HepG2 (cell line): Measurements from ENCODE around the gene CADM4. TPM values are rescaled to one million over a fixed set of nuclear protein-coding genes. Genes with fewer than 3 reads are reported as not detected.

Experiments used
- HDAC1 ChIP-seq: sonication (generic); formaldehyde crosslinking; IDR thresholded peaks from 2 replicates; pipeline ENCODE4 v1.5.1; 2020; ENCODE audit warnings: mild to moderate bottlenecking, missing genetic modification reagents
- HNRNPUL1 ChIP-seq: fragments of 200-400 bp; formaldehyde crosslinking; IDR thresholded peaks from 2 replicates; pipeline ENCODE4 v1.6.1; 2017; ENCODE audit warnings: low read depth, mild to moderate bottlenecking, low read length, moderate library complexity
- HOXA5 ChIP-seq: sonication (generic); formaldehyde crosslinking; IDR thresholded peaks from 2 replicates; pipeline ENCODE4 v1.4.0; 2020; ENCODE audit warnings: missing genetic modification reagents
- KLF13 ChIP-seq: sonication (generic); formaldehyde crosslinking; IDR thresholded peaks from 2 replicates; pipeline ENCODE4 v1.4.0; 2020; ENCODE audit warnings: mild to moderate bottlenecking, missing genetic modification reagents
- KLF9 ChIP-seq: IDR thresholded peaks from 2 replicates; pipeline ENCODE4 v1.6.1; 2016; ENCODE audit warnings: low read depth
- NBN ChIP-seq: fragments of 450-650 bp; conservative IDR thresholded peaks from 2 replicates; pipeline ENCODE4 v1.6.1; 2017
- NR3C1 ChIP-seq: sonication (generic); formaldehyde crosslinking; IDR thresholded peaks from 2 replicates; pipeline ENCODE4 v1.4.0; 2020; ENCODE audit warnings: missing genetic modification reagents
- RARA ChIP-seq: IDR thresholded peaks from 2 replicates; pipeline ENCODE4 v1.6.1; 2016; ENCODE audit warnings: missing genetic modification reagents, missing compliant biosample characterization
- RORA ChIP-seq: sonication (generic); formaldehyde crosslinking; IDR thresholded peaks from 2 replicates; pipeline ENCODE4 v1.5.0; 2020; ENCODE audit warnings: mild to moderate bottlenecking, missing genetic modification reagents, moderate library complexity
- SKI ChIP-seq: fragments of 450-650 bp; IDR thresholded peaks from one replicate; pipeline ENCODE4 v1.6.1; 2018; ENCODE audit warnings: mild to moderate bottlenecking; ENCODE audit not compliant: partially characterized antibody
- SMAD3 ChIP-seq: sonication (generic); formaldehyde crosslinking; IDR thresholded peaks from 2 replicates; pipeline ENCODE4 v1.4.0; 2020; ENCODE audit warnings: missing genetic modification reagents
- U2AF2 ChIP-seq: fragments of 200-400 bp; formaldehyde crosslinking; IDR thresholded peaks from 2 replicates; pipeline ENCODE4 v1.6.1; 2017; ENCODE audit warnings: low read depth, mild to moderate bottlenecking, low read length
- WIZ ChIP-seq: sonication (generic); formaldehyde crosslinking; IDR thresholded peaks from 2 replicates; pipeline ENCODE4 v1.5.1; 2020; ENCODE audit warnings: mild to moderate bottlenecking, missing genetic modification reagents
- XBP1 ChIP-seq: sonication (generic); formaldehyde crosslinking; IDR thresholded peaks from 2 replicates; pipeline ENCODE4 v1.5.0; 2020; ENCODE audit warnings: missing genetic modification reagents
- ZC3H13 ChIP-seq: sonication (generic); formaldehyde crosslinking; IDR thresholded peaks from 2 replicates; pipeline ENCODE4 v1.8.1; 2023; ENCODE audit warnings: mild to moderate bottlenecking, missing genetic modification reagents, moderate library complexity
- ZKSCAN5 ChIP-seq: sonication (generic); formaldehyde crosslinking; IDR thresholded peaks from 2 replicates; pipeline ENCODE4 v1.5.1; 2020; ENCODE audit warnings: mild to moderate bottlenecking, missing genetic modification reagents
- ZNF3 ChIP-seq: IDR thresholded peaks from 2 replicates; pipeline ENCODE4 v1.7.0; 2017; ENCODE audit warnings: inconsistent platforms
- ZNF354B ChIP-seq: sonication (generic); formaldehyde crosslinking; IDR thresholded peaks from 2 replicates; pipeline ENCODE4 v1.8.0; 2022; ENCODE audit warnings: mild to moderate bottlenecking, missing genetic modification reagents
- ZNF75D ChIP-seq: sonication (generic); formaldehyde crosslinking; IDR thresholded peaks from 2 replicates; pipeline ENCODE4 v1.8.1; 2023; ENCODE audit warnings: missing genetic modification reagents, mild to moderate bottlenecking, borderline replicate concordance
- ZNF761 ChIP-seq: sonication (generic); formaldehyde crosslinking; conservative IDR thresholded peaks from 2 replicates; pipeline ENCODE4 v1.4.0; 2020; ENCODE audit warnings: mild to moderate bottlenecking, missing genetic modification reagents
- ZNF775 ChIP-seq: sonication (generic); formaldehyde crosslinking; IDR thresholded peaks from 2 replicates; pipeline ENCODE4 v1.4.0; 2020; ENCODE audit warnings: missing genetic modification reagents, mild to moderate bottlenecking, moderate library complexity, borderline replicate concordance
- polyA plus RNA-seq, 8 experiments: library from polyadenylated mRNA; depleted of rRNA in 3 of 8; stranded (reverse) in 7 of 8; unstranded in 1 of 8; fragments of >200 nt; fragmentation: Illumina TruSeq in 4 of 8; extraction: Trizol in 4 of 8; gene quantifications; 2 replicates each; pipeline versions ENCODE4 v1.2.1 to v1.2.3, GENCODE V29; 2011 to 2016; ENCODE audit warnings: low read depth in 4 of 8, missing spikeins in 1 of 8, mixed read lengths in 1 of 8; ENCODE audit not compliant: insufficient read depth in 1 of 8
- total RNA-seq, 5 experiments: library from RNA; depleted of rRNA; stranded (reverse); fragments of >200 nt; fragmentation: Illumina TruSeq; extraction: Trizol; gene quantifications; 2 replicates each; pipeline ENCODE4 v1.2.3, GENCODE V29; 2016; ENCODE audit warnings: low read depth in 1 of 5
- TF ChIP-seq, protein P1 (sequence below): sonication (generic); formaldehyde crosslinking; IDR thresholded peaks from 2 replicates; pipeline ENCODE4 v1.5.0; 2020; ENCODE audit warnings: missing genetic modification reagents
- TF ChIP-seq, protein P2 (sequence below): sonication (generic); formaldehyde crosslinking; IDR thresholded peaks from 2 replicates; pipeline ENCODE4 v1.4.0; 2020; ENCODE audit warnings: mild to moderate bottlenecking, missing genetic modification reagents
- TF ChIP-seq, protein P3 (sequence below): sonication (generic); formaldehyde crosslinking; IDR thresholded peaks from 2 replicates; pipeline ENCODE4 v1.4.0; 2020; ENCODE audit warnings: missing genetic modification reagents, mild to moderate bottlenecking, borderline replicate concordance
- TF ChIP-seq, protein P4 (sequence below): sonication (generic); formaldehyde crosslinking; IDR thresholded peaks from 2 replicates; pipeline ENCODE4 v1.5.0; 2020; ENCODE audit warnings: mild to moderate bottlenecking, low read depth, missing genetic modification reagents, borderline replicate concordance
- TF ChIP-seq, protein P5 (sequence below): sonication (generic); formaldehyde crosslinking; IDR thresholded peaks from 2 replicates; pipeline ENCODE4 v1.5.0; 2020; ENCODE audit warnings: missing genetic modification reagents, mild to moderate bottlenecking, borderline replicate concordance

The CADM4 gene
- total and polyA plus RNA-seq, 2 of the 13 experiments (the other 11 are each of a cell fraction or from before 2014, with no cell fraction given) = 8.5 to 16.0 TPM

DNA sequence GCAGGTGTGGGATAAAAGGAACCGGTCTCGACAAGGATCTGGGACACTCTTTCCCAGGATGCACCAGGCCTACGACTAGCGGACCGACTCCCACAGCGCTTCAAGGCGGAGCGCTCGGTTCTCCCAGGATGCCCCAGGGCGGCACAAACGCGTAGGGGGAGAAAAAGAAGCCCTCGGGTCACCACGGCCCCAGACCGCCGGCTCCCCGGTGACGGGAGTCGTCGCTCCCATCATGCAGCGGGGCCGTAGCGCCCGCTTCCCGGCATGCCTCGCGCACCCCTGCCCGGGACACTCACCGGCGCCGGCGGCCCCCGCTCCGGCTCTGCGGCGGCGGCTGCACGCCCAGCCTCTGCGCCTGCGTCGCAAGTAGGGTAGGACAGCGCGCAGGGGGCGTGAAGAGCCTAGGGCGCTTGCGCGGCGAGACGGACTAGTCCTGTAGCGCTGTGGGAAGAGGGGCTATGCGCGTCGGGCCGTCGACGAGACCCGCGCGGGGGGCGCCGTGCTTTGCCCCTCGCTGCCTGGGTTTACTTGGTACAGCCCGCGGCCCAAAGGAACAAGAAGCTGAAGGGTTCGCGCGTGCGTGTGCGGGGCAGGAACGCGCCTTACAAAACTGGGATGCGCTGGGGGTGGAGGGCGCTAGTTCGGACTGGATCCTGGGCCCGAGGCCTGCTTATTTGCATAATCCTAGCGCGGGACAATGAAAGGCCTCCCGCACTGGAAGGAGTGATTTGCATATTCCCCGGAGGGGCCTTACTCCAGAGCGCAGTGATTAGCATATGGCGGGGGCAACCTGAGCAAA is 20.2 kb downstream of the CADM4 start, which contains the start of gene ZNF428 (continued):
- TF ChIP-seq KLF9 (CRISPR knock-in tag) = no peak
- TF ChIP-seq ZNF775 (CRISPR knock-in tag) = no peak
- TF ChIP-seq NR3C1 (CRISPR knock-in tag) = no peak
- TF ChIP-seq, protein P1, sequence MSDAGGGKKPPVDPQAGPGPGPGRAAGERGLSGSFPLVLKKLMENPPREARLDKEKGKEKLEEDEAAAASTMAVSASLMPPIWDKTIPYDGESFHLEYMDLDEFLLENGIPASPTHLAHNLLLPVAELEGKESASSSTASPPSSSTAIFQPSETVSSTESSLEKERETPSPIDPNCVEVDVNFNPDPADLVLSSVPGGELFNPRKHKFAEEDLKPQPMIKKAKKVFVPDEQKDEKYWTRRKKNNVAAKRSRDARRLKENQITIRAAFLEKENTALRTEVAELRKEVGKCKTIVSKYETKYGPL (CRISPR knock-in tag) = peak; percentile 84
- TF ChIP-seq ZKSCAN5 = no peak
- TF ChIP-seq HOXA5 (CRISPR knock-in tag) = peak; percentile 77; the same call in 1 of the 2 replicates
- peak; percentile 26; the same call in 1 of the 2 replicates for TF ChIP-seq ZNF354B (CRISPR knock-in tag)
- no peak for TF ChIP-seq HNRNPUL1
- TF ChIP-seq WIZ (CRISPR knock-in tag) = peak; percentile 89; the same call in 1 of the 2 replicates
- TF ChIP-seq, protein P2, sequence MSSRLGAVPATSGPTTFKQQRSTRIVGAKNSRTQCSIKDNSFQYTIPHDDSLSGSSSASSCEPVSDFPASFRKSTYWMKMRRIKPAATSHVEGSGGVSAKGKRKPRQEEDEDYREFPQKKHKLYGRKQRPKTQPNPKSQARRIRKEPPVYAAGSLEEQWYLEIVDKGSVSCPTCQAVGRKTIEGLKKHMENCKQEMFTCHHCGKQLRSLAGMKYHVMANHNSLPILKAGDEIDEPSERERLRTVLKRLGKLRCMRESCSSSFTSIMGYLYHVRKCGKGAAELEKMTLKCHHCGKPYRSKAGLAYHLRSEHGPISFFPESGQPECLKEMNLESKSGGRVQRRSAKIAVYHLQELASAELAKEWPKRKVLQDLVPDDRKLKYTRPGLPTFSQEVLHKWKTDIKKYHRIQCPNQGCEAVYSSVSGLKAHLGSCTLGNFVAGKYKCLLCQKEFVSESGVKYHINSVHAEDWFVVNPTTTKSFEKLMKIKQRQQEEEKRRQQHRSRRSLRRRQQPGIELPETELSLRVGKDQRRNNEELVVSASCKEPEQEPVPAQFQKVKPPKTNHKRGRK = no peak
- TF ChIP-seq ZC3H13 (CRISPR knock-in tag) = peak; percentile 98
- TF ChIP-seq, protein P3, sequence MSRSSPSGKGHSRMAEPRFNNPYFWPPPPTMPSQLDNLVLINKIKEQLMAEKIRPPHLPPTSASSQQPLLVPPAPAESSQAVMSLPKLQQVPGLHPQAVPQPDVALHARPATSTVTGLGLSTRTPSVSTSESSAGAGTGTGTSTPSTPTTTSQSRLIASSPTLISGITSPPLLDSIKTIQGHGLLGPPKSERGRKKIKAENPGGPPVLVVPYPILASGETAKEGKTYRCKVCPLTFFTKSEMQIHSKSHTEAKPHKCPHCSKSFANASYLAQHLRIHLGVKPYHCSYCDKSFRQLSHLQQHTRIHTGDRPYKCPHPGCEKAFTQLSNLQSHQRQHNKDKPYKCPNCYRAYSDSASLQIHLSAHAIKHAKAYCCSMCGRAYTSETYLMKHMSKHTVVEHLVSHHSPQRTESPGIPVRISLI (CRISPR knock-in tag) = peak; percentile 23; the same call in 1 of the 2 replicates
- no peak for TF ChIP-seq SMAD3
- TF ChIP-seq KLF13 = peak; percentile 75; the same call in 1 of the 2 replicates
- TF ChIP-seq ZNF761 = peak; percentile 96
- no peak for TF ChIP-seq U2AF2
- peak; percentile 58 for TF ChIP-seq SKI
- TF ChIP-seq RORA = no peak
- no peak for TF ChIP-seq ZNF3 (CRISPR knock-in tag)
- no peak for TF ChIP-seq ZNF75D
- TF ChIP-seq XBP1 (CRISPR knock-in tag) = peak; percentile 68; the same call in 1 of the 2 replicates
- peak; percentile 77; the same call in 1 of the 2 replicates for TF ChIP-seq HDAC1 (CRISPR knock-in tag)
- TF ChIP-seq, protein P4, sequence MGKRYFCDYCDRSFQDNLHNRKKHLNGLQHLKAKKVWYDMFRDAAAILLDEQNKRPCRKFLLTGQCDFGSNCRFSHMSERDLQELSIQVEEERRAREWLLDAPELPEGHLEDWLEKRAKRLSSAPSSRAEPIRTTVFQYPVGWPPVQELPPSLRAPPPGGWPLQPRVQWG (CRISPR knock-in tag) = 0 out of 2 replicates have a peak, but pooled peaks have one; percentile 10
- no peak for TF ChIP-seq NBN
- TF ChIP-seq RARA = no peak
- TF ChIP-seq, protein P5, sequence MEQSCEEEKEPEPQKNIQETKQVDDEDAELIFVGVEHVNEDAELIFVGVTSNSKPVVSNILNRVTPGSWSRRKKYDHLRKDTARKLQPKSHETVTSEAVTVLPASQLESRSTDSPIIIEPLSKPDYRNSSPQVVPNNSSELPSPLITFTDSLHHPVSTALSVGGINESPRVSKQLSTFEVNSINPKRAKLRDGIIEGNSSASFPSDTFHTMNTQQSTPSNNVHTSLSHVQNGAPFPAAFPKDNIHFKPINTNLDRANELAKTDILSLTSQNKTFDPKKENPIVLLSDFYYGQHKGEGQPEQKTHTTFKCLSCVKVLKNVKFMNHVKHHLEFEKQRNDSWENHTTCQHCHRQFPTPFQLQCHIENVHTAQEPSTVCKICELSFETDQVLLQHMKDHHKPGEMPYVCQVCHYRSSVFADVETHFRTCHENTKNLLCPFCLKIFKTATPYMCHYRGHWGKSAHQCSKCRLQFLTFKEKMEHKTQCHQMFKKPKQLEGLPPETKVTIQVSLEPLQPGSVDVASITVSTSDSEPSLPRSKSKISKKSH = 0 out of 2 replicates have a peak, but pooled peaks have one; percentile 77
